GM18868 (cell line): ENCODE data around the gene NAV3.

ENCODE experiments used
- ATAC-seq: cut with Tn5 transposase; IDR thresholded peaks from one replicate; pipeline ENCODE4 v1.9.1; 2021; ENCODE audit warnings: mild to moderate bottlenecking, moderate library complexity; ENCODE audit not compliant: unreplicated experiment

Gene NAV3

GRCh38 chr12:78176643-78177042 lies 345.9 kb downstream of the NAV3 start:
- ATAC-seq: no peak

- ATAC-seq: no peak
Measured at GRCh38 chr12:78177298-78177697, 346.6 kb downstream of the NAV3 start.

- no peak for ATAC-seq
Measured at GRCh38 chr12:78179346-78179745, 348.7 kb downstream of the NAV3 start.

GRCh38 chr12:78181544-78182162 lies 351.0 kb downstream of the NAV3 start:
- peak; percentile 70 for ATAC-seq

- no peak for ATAC-seq
Measured at GRCh38 chr12:78183824-78184223, 353.1 kb downstream of the NAV3 start.

- no peak for ATAC-seq
Measured at GRCh38 chr12:78185109-78185508, 354.4 kb downstream of the NAV3 start.

- ATAC-seq: no peak
Measured at GRCh38 chr12:78185651-78186050, 355.0 kb downstream of the NAV3 start.

GRCh38 chr12:78186670-78187069 lies 356.0 kb downstream of the NAV3 start:
- ATAC-seq: no peak

GRCh38 chr12:78187741-78188140 lies 357.0 kb downstream of the NAV3 start:
- ATAC-seq: no peak

GRCh38 chr12:78189656-78190055 lies 359.0 kb downstream of the NAV3 start:
- ATAC-seq: no peak

GRCh38 chr12:78191611-78192010 lies 360.9 kb downstream of the NAV3 start:
- no peak for ATAC-seq

- no peak for ATAC-seq
Measured at GRCh38 chr12:78192979-78193378, 362.3 kb downstream of the NAV3 start.

- ATAC-seq: no peak
Measured at GRCh38 chr12:78194448-78194847, 363.8 kb downstream of the NAV3 start.

- no peak for ATAC-seq
Measured at GRCh38 chr12:78198896-78199295, 368.2 kb downstream of the NAV3 start.

- ATAC-seq: no peak
Measured at GRCh38 chr12:78199926-78200325, 369.2 kb downstream of the NAV3 start.

- no peak for ATAC-seq
Measured at GRCh38 chr12:78204926-78205325, 374.2 kb downstream of the NAV3 start.

GRCh38 chr12:78208092-78208491 lies 377.4 kb downstream of the NAV3 start:
- ATAC-seq: no peak

GRCh38 chr12:78209846-78210505 lies 379.3 kb downstream of the NAV3 start:
- no peak for ATAC-seq

- ATAC-seq: no peak
Measured at GRCh38 chr12:78210506-78210860, 379.8 kb downstream of the NAV3 start.

- ATAC-seq: no peak
Measured at GRCh38 chr12:78210894-78211302, 380.2 kb downstream of the NAV3 start.

GRCh38 chr12:78220811-78221210 lies 390.1 kb downstream of the NAV3 start:
- no peak for ATAC-seq

GRCh38 chr12:78224154-78224553 lies 393.5 kb downstream of the NAV3 start:
- no peak for ATAC-seq

- no peak for ATAC-seq
Measured at GRCh38 chr12:78226763-78227162, 396.1 kb downstream of the NAV3 start.
